ENCODE results near the gene CTNND2.

Gene CTNND2

DNA sequence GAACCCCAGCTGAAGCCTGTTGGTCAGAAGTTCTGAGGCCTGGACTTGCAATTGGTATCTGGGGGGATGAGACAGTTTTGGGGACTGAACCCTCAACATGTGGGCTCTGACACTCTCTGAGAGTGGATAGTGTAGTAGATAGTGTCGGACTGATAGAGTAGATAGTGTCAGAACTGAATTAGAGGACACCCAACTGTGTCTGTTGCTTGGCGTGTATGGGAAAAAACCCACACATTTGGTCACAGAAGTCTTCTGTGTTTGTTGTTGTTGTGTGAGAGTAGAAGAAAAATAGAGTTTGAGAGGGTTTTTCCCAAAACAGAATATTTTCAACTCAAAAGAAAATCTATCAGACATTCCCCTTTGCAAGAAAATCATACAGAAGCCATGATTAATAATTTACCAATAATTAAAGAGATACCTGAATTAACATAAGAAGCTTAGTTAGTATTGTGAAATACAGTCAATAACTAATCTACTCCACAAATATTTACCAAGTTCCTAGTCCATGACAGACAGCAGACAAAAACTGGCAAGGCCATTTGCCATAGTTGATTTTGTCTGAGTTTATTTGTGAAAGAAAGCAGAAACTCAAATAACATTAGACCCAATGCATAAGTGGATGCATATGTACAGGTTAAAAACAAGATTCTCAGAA is 170.9 kb downstream of the CTNND2 start:
- TF ChIP-seq, protein P1, sequence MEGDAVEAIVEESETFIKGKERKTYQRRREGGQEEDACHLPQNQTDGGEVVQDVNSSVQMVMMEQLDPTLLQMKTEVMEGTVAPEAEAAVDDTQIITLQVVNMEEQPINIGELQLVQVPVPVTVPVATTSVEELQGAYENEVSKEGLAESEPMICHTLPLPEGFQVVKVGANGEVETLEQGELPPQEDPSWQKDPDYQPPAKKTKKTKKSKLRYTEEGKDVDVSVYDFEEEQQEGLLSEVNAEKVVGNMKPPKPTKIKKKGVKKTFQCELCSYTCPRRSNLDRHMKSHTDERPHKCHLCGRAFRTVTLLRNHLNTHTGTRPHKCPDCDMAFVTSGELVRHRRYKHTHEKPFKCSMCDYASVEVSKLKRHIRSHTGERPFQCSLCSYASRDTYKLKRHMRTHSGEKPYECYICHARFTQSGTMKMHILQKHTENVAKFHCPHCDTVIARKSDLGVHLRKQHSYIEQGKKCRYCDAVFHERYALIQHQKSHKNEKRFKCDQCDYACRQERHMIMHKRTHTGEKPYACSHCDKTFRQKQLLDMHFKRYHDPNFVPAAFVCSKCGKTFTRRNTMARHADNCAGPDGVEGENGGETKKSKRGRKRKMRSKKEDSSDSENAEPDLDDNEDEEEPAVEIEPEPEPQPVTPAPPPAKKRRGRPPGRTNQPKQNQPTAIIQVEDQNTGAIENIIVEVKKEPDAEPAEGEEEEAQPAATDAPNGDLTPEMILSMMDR (IDR thresholded peaks at IDR 0.05), result no peak

DNA sequence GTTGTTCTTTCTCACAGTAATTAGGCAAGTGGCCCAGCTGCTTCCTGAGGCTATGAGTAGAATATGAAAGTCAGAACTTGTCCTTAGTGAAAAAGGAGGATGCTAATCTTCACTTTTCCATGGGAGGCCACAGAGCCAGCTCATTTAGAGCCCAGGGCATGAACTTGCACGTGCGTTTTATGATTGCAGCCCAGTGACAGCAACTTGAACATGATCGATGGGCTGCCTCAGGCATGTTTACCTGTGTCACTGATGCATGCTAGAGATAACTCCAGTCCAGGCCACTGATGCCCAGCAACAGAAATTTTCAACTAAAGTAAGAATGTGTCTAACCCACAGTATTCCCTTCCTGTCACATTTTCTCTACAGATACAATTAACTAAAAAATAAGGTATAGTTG is 179.3 kb downstream of the CTNND2 start:
- TF ChIP-seq, protein P1 (IDR thresholded peaks at IDR 0.05), result no peak

DNA sequence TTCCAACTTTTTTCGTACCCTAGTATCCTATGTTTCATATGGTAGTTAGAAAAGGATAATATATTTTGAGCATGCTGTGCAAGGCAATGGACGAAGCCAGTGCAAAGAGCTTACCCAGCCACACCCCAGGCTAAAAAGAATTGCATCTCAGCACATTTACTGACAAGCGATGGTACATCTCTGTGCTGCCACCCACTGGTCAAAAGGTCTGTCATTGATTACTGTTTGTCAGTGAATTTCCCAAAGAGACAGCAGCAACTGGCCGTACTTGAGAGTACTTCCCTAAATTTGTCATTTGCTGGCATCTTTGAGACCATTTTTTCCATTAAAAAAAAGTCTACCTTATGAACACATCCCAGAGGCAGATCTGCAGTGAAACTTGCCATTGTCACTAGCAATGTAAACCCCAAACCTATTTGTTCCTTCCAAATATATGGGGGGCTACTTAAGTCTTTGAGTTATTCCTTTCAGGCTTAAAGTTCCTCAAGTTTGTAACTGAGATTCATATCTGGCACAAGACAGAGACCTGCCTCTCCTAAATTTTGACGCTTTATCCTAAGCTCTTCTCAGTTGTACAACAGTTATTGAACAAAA is 184.3 kb downstream of the CTNND2 start:
- TF ChIP-seq, protein P1 (IDR thresholded peaks at IDR 0.05), result peak; percentile 67

DNA sequence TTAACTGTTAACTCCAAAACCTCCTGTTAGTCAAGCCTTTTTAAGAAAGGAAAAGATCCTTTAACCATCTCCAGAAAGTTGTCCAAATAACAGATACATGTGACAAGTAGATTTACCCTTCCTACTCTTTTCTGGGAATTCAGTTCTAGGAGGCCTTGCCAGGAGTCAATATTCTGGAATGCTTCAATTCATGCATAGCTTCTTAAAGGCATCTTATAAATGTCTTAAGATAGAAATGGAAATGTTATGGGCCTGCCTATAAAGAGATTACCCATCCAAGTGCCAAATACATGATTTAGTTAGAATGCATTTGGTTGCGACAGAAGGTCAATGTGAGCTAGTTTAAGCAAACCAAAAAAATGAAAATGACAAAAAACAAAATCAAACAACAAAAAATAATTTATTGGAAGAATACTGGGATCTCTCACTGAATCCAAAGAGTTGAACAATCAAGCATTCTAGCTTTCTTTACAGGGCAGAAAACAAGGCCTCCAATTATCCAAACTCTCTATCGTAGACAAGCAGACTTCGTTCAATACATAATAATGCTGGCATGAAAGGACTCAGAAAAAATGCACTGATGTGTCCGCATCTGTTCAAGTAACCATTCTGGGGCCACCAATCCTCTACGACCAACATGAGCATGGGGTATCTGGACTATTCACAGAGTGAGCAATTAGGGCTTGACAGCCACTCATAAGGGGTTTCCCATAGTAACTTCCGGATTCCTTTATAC is 188.6 kb downstream of the CTNND2 start:
- TF ChIP-seq, protein P1 (IDR thresholded peaks at IDR 0.05), result no peak

DNA sequence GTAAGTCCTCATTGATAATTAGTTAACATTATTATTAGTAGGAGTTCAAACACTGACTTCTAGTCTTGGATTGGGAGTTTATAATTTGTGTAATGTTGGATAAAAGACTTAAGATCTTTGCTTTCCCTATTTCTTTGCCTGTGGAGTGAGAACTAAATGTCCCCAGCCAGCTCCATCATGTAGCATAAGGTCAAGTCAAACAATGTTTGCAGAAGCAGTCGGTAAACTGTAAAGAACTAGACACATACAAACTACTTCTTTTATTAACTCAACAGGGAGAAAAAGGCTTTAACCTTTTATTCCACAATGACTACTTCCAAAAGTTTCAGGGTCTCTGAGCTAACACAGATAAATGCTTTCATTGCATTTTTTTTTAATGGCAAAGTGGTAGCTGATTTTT is 192.3 kb downstream of the CTNND2 start:
- TF ChIP-seq, protein P1 (IDR thresholded peaks at IDR 0.05), result no peak

DNA sequence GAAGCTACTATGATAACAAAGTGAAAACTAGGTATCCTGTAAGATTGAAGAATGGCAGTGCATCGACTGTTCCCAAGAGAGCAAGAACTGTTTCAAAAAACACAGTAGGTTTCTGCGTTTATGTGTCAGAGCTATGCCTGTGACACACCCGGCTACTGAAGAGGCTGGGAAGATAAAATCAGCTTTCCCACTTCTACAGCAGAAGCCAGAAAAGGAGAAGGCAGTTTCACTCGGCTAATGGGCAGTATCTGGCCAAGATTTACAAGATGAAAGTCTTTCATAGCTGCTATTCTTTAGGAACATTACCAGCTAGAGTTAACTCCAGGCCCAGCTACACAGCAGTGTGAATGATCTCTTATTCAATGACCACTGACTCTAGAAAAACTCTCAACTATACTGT is 195.2 kb downstream of the CTNND2 start:
- TF ChIP-seq, protein P1 (IDR thresholded peaks at IDR 0.05), result no peak

DNA sequence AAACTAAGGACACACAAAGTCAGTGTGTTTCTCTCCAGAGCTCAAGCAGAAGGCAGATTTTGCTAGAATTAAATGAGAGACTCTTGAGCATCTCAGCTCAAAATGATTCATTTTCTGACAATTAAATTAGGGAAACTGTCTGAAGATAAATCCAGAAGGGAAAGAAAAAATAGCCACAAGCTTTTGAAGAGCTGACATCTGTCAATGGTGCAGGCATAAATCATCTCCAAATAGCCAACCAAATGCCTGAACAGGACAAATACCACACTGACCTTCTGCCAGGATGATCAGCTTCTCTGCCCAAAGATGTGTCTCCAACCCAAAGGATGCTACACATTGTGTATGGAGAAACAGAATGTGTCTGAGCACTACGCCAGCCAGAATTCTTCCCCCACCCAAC is 199.3 kb downstream of the CTNND2 start:
- TF ChIP-seq, protein P1 (IDR thresholded peaks at IDR 0.05), result no peak

Data from LNCAP (cell line).